GM23338 (cell line): ENCODE data around the gene TARP.

Experiments used
- ATAC-seq: fragments of 200-7000 bp; cut with Tn5 transposase; 3 replicates; pipeline ENCODE4 v1.9.1; 2020
- DNase-seq: peaks from one replicate; pipeline ENCODE4 v3.0.0-alpha.2; 2015; ENCODE audit warnings: low spot score
- H2AFZ ChIP-seq: fragments of 200-600 bp; sonication (generic); 2 replicates; pipeline ENCODE4 v1.8.0; 2016; ENCODE audit warnings: antibody characterized with exemption, mild to moderate bottlenecking, moderate library complexity
- H3F3A ChIP-seq: fragments of 200-600 bp; sonication (generic); replicated peaks from 2 replicates; pipeline ENCODE4 v1.8.0; 2017; ENCODE audit warnings: antibody characterized with exemption, mixed run types, low read depth
- H3K27ac ChIP-seq: fragments of 200-600 bp; sonication (generic); 2 replicates; pipeline ENCODE4 v1.6.1; 2016; ENCODE audit warnings: low read depth
- H3K27me3 ChIP-seq: fragments of 200-600 bp; sonication (generic); 2 replicates; pipeline ENCODE4 v1.8.0; 2016; ENCODE audit warnings: mild to moderate bottlenecking, mixed run types, moderate library complexity; ENCODE audit not compliant: insufficient read depth
- H3K36me3 ChIP-seq: fragments of 200-600 bp; sonication (generic); 2 replicates; pipeline ENCODE4 v1.8.0; 2016; ENCODE audit warnings: mild to moderate bottlenecking; ENCODE audit not compliant: insufficient read depth
- H3K4me1 ChIP-seq: fragments of 200-600 bp; sonication (generic); 2 replicates; pipeline ENCODE4 v1.8.0; 2016; ENCODE audit warnings: mild to moderate bottlenecking, moderate library complexity; ENCODE audit not compliant: insufficient read depth
- H3K4me2 ChIP-seq: fragments of 200-600 bp; sonication (generic); 2 replicates; pipeline ENCODE4 v1.7.1; 2017; ENCODE audit warnings: mixed run types
- H3K4me3 ChIP-seq: fragments of 200-600 bp; sonication (generic); 2 replicates; pipeline ENCODE4 v1.6.1; 2016; ENCODE audit warnings: mixed run types
- H3K79me2 ChIP-seq: fragments of 200-600 bp; sonication (generic); replicated peaks from 2 replicates; pipeline ENCODE4 v1.8.0; 2017; ENCODE audit warnings: mild to moderate bottlenecking; ENCODE audit not compliant: insufficient read depth
- H3K9me2 ChIP-seq: fragments of 200-600 bp; sonication (generic); 2 replicates; pipeline ENCODE4 v1.8.0; 2017; ENCODE audit not compliant: insufficient read depth
- H4K20me1 ChIP-seq: fragments of 200-600 bp; sonication (generic); replicated peaks from 2 replicates; pipeline ENCODE4 v1.8.0; 2017; ENCODE audit warnings: mild to moderate bottlenecking; ENCODE audit not compliant: insufficient read depth
- H3K27ac Mint-ChIP-seq: 2 replicates; pipeline ENCODE4 v1.8.0; 2020; ENCODE audit warnings: inconsistent platforms, mild to moderate bottlenecking, moderate library complexity, mixed read lengths
- H3K27me3 Mint-ChIP-seq: 3 replicates; pipeline ENCODE4 v1.8.0; 2022; ENCODE audit warnings: low read depth, mild to moderate bottlenecking, moderate library complexity, mixed read lengths, inconsistent platforms; ENCODE audit not compliant: insufficient read depth, poor library complexity
- H3K36me3 Mint-ChIP-seq: 3 replicates; pipeline ENCODE4 v1.8.0; 2021; ENCODE audit warnings: low read depth, mild to moderate bottlenecking, inconsistent platforms, moderate library complexity, mixed read lengths
- H3K4me1 Mint-ChIP-seq: 3 replicates; pipeline ENCODE4 v1.8.0; 2020; ENCODE audit warnings: mild to moderate bottlenecking, inconsistent platforms, mixed read lengths
- H3K4me3 Mint-ChIP-seq: 3 replicates; pipeline ENCODE4 v1.8.0; 2021; ENCODE audit warnings: moderate library complexity, mild to moderate bottlenecking, inconsistent platforms, mixed read lengths
- H3K9me3 Mint-ChIP-seq: 3 replicates; pipeline ENCODE4 v1.8.0; 2020; ENCODE audit warnings: moderate library complexity, mild to moderate bottlenecking, inconsistent platforms, mixed read lengths
- CREB1 ChIP-seq: fragments of 250-450 bp; sonication (Bioruptor Pico); IDR thresholded peaks from 2 replicates; pipeline ENCODE4 v1.5.0; 2020; ENCODE audit warnings: low read depth, mild to moderate bottlenecking, moderate library complexity
- CTCF ChIP-seq, 2 experiments: fragments of 200-600 bp in 1 of 2; sonication (generic) in 1 of 2; conservative IDR thresholded peaks; 2 replicates each; pipeline versions ENCODE4 v1.5.1 to v1.6.1; 2016 to 2017; ENCODE audit warnings: antibody characterized with exemption in 2 of 2, low read depth in 2 of 2, mild to moderate bottlenecking in 2 of 2, moderate library complexity in 1 of 2
- ETS1 ChIP-seq: IDR thresholded peaks from 2 replicates; pipeline ENCODE4 v1.6.1; 2016; ENCODE audit warnings: antibody characterized with exemption
- EZH2 ChIP-seq: fragments of 200-600 bp; sonication (generic); IDR thresholded peaks from one replicate; pipeline ENCODE4 v1.8.0; 2017; ENCODE audit warnings: antibody characterized with exemption, mild to moderate bottlenecking, low read depth; ENCODE audit not compliant: unreplicated experiment
- REST ChIP-seq: IDR thresholded peaks from one replicate; pipeline ENCODE4 v1.6.1; 2018; ENCODE audit warnings: antibody characterized with exemption; ENCODE audit not compliant: unreplicated experiment
- ZNF114 ChIP-seq: fragments of 250-450 bp; sonication (Bioruptor Pico); IDR thresholded peaks from 2 replicates; pipeline ENCODE4 v1.5.0; 2020; ENCODE audit warnings: mild to moderate bottlenecking, moderate library complexity
- ZNF331 ChIP-seq: fragments of 250-450 bp; sonication (Bioruptor Pico); IDR thresholded peaks from 2 replicates; pipeline ENCODE4 v1.5.0; 2020; ENCODE audit warnings: low read depth, mild to moderate bottlenecking, moderate library complexity

TARP gene

GRCh38 chr7:38318803-38319416, 45.5 kb upstream of the TARP start:
- H3F3A ChIP-seq, result no peaks in the 10 kb centered on the region
- H3K4me3 Mint-ChIP-seq, result no peak overlapping the region
- peak; percentile 94 for DNase-seq
- H3K79me2 ChIP-seq, result no peaks in the 10 kb centered on the region
- no peak overlapping the region for H3K27ac ChIP-seq
- H3K4me1 Mint-ChIP-seq, result peaks cover 14% of the 10 kb centered on the region
- H3K36me3 ChIP-seq, result no peaks in the 10 kb centered on the region
- no peak overlapping the region for H3K4me3 ChIP-seq
- 0 out of 2 replicates have a peak overlapping the region, but pooled peaks have one; percentile 27 for H3K27ac Mint-ChIP-seq
- no peak overlapping the region for H3K4me2 ChIP-seq
- ATAC-seq, result peak; percentile 99
- H3K9me3 Mint-ChIP-seq, result no peaks in the 10 kb centered on the region
- H3K9me2 ChIP-seq, result no peaks in the 10 kb centered on the region; the same call in 1 of the 2 replicates
- no peaks in the 10 kb centered on the region for H3K36me3 Mint-ChIP-seq
- TF ChIP-seq CTCF (conservative IDR thresholded peaks at IDR 0.05; ENCODE audit: low read depth in 2 of 2) (peak; percentile 66 to 92), REST (no peak)
- no peak overlapping the region for H2AFZ ChIP-seq
- H3K27me3 Mint-ChIP-seq, result no peaks in the 10 kb centered on the region
- H3K4me1 ChIP-seq, result peaks cover 8% of the 10 kb centered on the region; the same call in 1 of the 2 replicates
- H3K27me3 ChIP-seq, result no peaks in the 10 kb centered on the region
- no peaks in the 10 kb centered on the region for H4K20me1 ChIP-seq

GRCh38 chr7:38318241-38318640, 44.8 kb upstream of the TARP start:
- ATAC-seq (no peak), DNase-seq (no peak)
- no peak overlapping the region for H3K4me3 ChIP-seq
- H3K79me2 ChIP-seq, result no peaks in the 10 kb centered on the region
- Mint-ChIP-seq H3K9me3 (no peaks in the 10 kb centered on the region), H3K27me3 (no peaks in the 10 kb centered on the region), H3K27ac (no peak overlapping the region), H3K4me3 (no peak overlapping the region), H3K36me3 (no peaks in the 10 kb centered on the region), H3K4me1 (peaks cover 14% of the 10 kb centered on the region)
- H3K9me2 ChIP-seq, result no peaks in the 10 kb centered on the region; the same call in 1 of the 2 replicates
- no peaks in the 10 kb centered on the region for H3K36me3 ChIP-seq
- peak overlapping the region; percentile 70; the same call in 1 of the 2 replicates for H2AFZ ChIP-seq
- no peak overlapping the region for H3K4me2 ChIP-seq
- H3K27ac ChIP-seq, result no peak overlapping the region
- no peaks in the 10 kb centered on the region for H3K27me3 ChIP-seq
- peaks cover 8% of the 10 kb centered on the region; the same call in 1 of the 2 replicates for H3K4me1 ChIP-seq
- H4K20me1 ChIP-seq, result no peaks in the 10 kb centered on the region
- H3F3A ChIP-seq, result no peaks in the 10 kb centered on the region
- no peak for TF ChIP-seq CREB1
- TF ChIP-seq ETS1, result no peak
- no peak for TF ChIP-seq REST
- TF ChIP-seq EZH2, result no peak
- TF ChIP-seq ZNF331 (CRISPR knock-in tag), result no peak
- TF ChIP-seq ZNF114 (CRISPR knock-in tag), result no peak
